ENCODE measurements around the gene ADCYAP1R1. TPM values are rescaled to one million over a fixed set of nuclear protein-coding genes. Genes with fewer than 3 reads are reported as not detected.

The ADCYAP1R1 gene
- total and polyA plus RNA-seq, 2 of the 8 experiments (the other 6 are each of a cell fraction or from before 2014, with no cell fraction given): 14.4 to 14.6 TPM

DNA sequence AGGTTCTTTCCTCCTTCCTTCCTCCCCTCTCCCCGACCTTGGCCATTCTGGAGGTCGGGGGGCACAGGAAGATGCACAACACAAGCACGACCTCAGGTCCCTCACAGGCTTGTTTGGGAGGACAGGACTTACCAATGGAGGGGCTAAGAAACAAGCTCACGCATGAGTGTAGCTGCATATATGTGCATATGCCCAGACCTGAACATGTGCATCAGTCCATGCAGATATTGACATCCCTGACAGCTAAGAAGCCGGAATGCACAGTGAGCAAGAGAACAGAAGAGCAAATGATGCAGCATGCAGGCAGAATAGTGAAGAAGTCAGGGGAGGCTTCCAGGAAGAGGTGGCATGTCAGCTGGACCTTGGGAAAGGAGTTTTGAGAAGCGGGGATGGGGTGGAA, 28.7 kb downstream of the ADCYAP1R1 start (continued):
- TF ChIP-seq RXRA (IDR thresholded peaks at IDR 0.05; ENCODE audit: insufficient read depth, low read depth, low read length) (no peak), TEAD4 (IDR thresholded peaks at IDR 0.05; ENCODE audit: low read depth, low read length) (no peak), POLR2A (IDR thresholded peaks at IDR 0.05; ENCODE audit: control extremely low read depth in 1 of 2, low read depth in 2 of 2, low read length in 2 of 2) (no peak), TAF1 (IDR thresholded peaks at IDR 0.05; ENCODE audit: low read depth, low read length) (no peak), HDAC6 (IDR thresholded peaks at IDR 0.05; ENCODE audit: low read depth, low read length) (no peak)
